ENCODE data around the gene FRMD5. TPM values are rescaled to one million over a fixed set of nuclear protein-coding genes. Genes with fewer than 3 reads are reported as not detected.

FRMD5 gene
- polyA plus RNA-seq, 1 donor (not counting 4 experiments of a cell fraction or from before 2014, with no cell fraction given): 7.3 TPM

DNA sequence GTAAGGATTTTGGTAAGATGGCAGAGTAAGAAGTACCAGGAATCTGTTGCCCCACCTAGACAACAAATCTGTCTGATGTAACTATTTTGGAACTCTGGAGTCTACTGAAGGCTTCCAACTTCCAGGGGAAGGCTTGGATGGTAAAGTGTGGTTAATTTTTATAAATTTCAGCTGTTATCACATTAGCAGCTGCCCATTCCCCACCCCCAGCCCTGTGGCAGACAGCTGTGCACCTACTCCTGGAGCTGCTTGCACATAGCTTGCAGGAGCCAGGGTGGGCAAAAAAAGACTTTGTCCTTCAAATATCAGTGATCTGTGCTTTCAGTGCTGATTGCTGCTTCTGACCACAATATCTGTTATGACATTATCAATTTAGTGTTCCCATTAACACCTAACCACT lies 47.4 kb downstream of the FRMD5 start:
- Histone ChIP-seq H3K4me1 (ENCODE audit: control insufficient read depth, extremely low read depth, insufficient read depth, low read length) (no peaks in the 10 kb centered on the region), H2AFZ (ENCODE audit: control insufficient read depth, low read length) (no peak overlapping the region), H3K36me3 (ENCODE audit: control insufficient read depth in 2 of 2, extremely low read depth in 1 of 2, insufficient read depth in 2 of 2, low read length in 2 of 2) (peaks cover 0 to 4% of the 10 kb centered on the region in 2 experiments), H3K4me3 (ENCODE audit: control insufficient read depth in 2 of 3, extremely low read depth in 1 of 3, insufficient read depth in 2 of 3, low read depth in 1 of 3, low read length in 3 of 3) (no peak overlapping the region), H4K20me1 (ENCODE audit: control insufficient read depth, extremely low read depth, insufficient read depth, low read length) (no peaks in the 10 kb centered on the region), H3K4me2 (ENCODE audit: control insufficient read depth, extremely low read depth, insufficient read depth, low read depth, low read length) (no peak overlapping the region), H3K79me2 (ENCODE audit: control insufficient read depth, insufficient read depth, low read length) (peaks cover 8% of the 10 kb centered on the region), H3K9me1 (ENCODE audit: control insufficient read depth, extremely low read depth, insufficient read depth, low read length) (no peaks in the 10 kb centered on the region), H3K9me3 (ENCODE audit: control insufficient read depth, low read depth, low read length) (no peaks in the 10 kb centered on the region), H3K27me3 (ENCODE audit: control insufficient read depth, extremely low read depth, insufficient read depth, low read length) (no peaks in the 10 kb centered on the region), H3K27ac (ENCODE audit: control insufficient read depth, insufficient read depth, low read length) (no peak overlapping the region), H3K9ac (ENCODE audit: control insufficient read depth, extremely low read depth, insufficient read depth, low read length) (no peak overlapping the region)
- no peak for FAIRE-seq
- TF ChIP-seq, protein P1, sequence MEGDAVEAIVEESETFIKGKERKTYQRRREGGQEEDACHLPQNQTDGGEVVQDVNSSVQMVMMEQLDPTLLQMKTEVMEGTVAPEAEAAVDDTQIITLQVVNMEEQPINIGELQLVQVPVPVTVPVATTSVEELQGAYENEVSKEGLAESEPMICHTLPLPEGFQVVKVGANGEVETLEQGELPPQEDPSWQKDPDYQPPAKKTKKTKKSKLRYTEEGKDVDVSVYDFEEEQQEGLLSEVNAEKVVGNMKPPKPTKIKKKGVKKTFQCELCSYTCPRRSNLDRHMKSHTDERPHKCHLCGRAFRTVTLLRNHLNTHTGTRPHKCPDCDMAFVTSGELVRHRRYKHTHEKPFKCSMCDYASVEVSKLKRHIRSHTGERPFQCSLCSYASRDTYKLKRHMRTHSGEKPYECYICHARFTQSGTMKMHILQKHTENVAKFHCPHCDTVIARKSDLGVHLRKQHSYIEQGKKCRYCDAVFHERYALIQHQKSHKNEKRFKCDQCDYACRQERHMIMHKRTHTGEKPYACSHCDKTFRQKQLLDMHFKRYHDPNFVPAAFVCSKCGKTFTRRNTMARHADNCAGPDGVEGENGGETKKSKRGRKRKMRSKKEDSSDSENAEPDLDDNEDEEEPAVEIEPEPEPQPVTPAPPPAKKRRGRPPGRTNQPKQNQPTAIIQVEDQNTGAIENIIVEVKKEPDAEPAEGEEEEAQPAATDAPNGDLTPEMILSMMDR (optimal IDR thresholded peaks at IDR 0.05 in 1 of 3, IDR thresholded peaks at IDR 0.05 in 1 of 3, conservative IDR thresholded peaks at IDR 0.05 in 1 of 3; ENCODE audit: extremely low read depth in 1 of 3, insufficient read depth in 2 of 3, low read length in 3 of 3): no peak
- TF ChIP-seq EZH2 (IDR thresholded peaks at IDR 0.05; ENCODE audit: low read length): no peak
- dilution Hi-C loops (cut with MboI; ENCODE audit: extremely low pct_ligation_motif_present, low sequenced_read_pairs): no loop called here
- DNase-seq (ENCODE audit: low read depth, low spot score): no peak

DNA sequence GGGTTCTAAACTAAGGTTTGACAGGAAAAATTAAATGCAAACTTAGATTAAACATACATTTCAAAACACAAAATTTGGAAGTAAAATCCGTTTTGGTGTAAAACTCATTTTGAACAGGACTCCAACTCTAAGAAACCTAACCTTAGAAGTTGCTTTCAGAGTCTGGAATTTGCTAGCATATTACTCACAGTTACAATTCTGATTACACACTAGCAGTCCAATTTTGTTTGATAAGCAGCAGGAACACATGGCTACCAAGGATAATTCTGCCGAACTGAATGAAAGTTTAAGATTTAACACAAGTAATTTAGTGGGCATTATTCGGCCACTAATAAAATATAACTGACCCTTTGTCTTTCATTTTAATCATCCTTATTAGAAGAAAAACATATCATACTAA lies 49.6 kb downstream of the FRMD5 start:
- dilution Hi-C loops (cut with MboI; ENCODE audit: extremely low pct_ligation_motif_present, low sequenced_read_pairs): no loop called here
- no peak overlapping the region for H3K4me2 ChIP-seq (ENCODE audit: control insufficient read depth, extremely low read depth, insufficient read depth, low read depth, low read length)
- no peaks in the 10 kb centered on the region for H3K9me3 ChIP-seq (ENCODE audit: control insufficient read depth, low read depth, low read length)
- peaks cover 0 to 4% of the 10 kb centered on the region in 2 experiments for H3K36me3 ChIP-seq (ENCODE audit: control insufficient read depth in 2 of 2, extremely low read depth in 1 of 2, insufficient read depth in 2 of 2, low read length in 2 of 2)
- H3K4me1 ChIP-seq (ENCODE audit: control insufficient read depth, extremely low read depth, insufficient read depth, low read length): no peaks in the 10 kb centered on the region
- H2AFZ ChIP-seq (ENCODE audit: control insufficient read depth, low read length): no peak overlapping the region
- no peaks in the 10 kb centered on the region for H3K9me1 ChIP-seq (ENCODE audit: control insufficient read depth, extremely low read depth, insufficient read depth, low read length)
- H3K27ac ChIP-seq (ENCODE audit: control insufficient read depth, insufficient read depth, low read length): no peak overlapping the region
- DNase-seq (ENCODE audit: low read depth, low spot score) (no peak), FAIRE-seq (no peak)
- H3K9ac ChIP-seq (ENCODE audit: control insufficient read depth, extremely low read depth, insufficient read depth, low read length): no peak overlapping the region
- TF ChIP-seq, protein P1 (optimal IDR thresholded peaks at IDR 0.05 in 1 of 3, IDR thresholded peaks at IDR 0.05 in 1 of 3, conservative IDR thresholded peaks at IDR 0.05 in 1 of 3; ENCODE audit: extremely low read depth in 1 of 3, insufficient read depth in 2 of 3, low read length in 3 of 3): no peak
- TF ChIP-seq EZH2 (IDR thresholded peaks at IDR 0.05; ENCODE audit: low read length): no peak
- H3K27me3 ChIP-seq (ENCODE audit: control insufficient read depth, extremely low read depth, insufficient read depth, low read length): no peaks in the 10 kb centered on the region
- peaks cover 12% of the 10 kb centered on the region for H3K79me2 ChIP-seq (ENCODE audit: control insufficient read depth, insufficient read depth, low read length)
- no peaks in the 10 kb centered on the region for H4K20me1 ChIP-seq (ENCODE audit: control insufficient read depth, extremely low read depth, insufficient read depth, low read length)
- no peak overlapping the region for H3K4me3 ChIP-seq (ENCODE audit: control insufficient read depth in 2 of 3, extremely low read depth in 1 of 3, insufficient read depth in 2 of 3, low read depth in 1 of 3, low read length in 3 of 3)

Measured in keratinocyte (primary cell).